HG03196 (cell line): ENCODE data around the gene MAP2K3.

Experiments used
- ATAC-seq: cut with Tn5 transposase; IDR thresholded peaks from one replicate; pipeline ENCODE4 v1.9.1; 2021; ENCODE audit not compliant: unreplicated experiment

The MAP2K3 gene

DNA sequence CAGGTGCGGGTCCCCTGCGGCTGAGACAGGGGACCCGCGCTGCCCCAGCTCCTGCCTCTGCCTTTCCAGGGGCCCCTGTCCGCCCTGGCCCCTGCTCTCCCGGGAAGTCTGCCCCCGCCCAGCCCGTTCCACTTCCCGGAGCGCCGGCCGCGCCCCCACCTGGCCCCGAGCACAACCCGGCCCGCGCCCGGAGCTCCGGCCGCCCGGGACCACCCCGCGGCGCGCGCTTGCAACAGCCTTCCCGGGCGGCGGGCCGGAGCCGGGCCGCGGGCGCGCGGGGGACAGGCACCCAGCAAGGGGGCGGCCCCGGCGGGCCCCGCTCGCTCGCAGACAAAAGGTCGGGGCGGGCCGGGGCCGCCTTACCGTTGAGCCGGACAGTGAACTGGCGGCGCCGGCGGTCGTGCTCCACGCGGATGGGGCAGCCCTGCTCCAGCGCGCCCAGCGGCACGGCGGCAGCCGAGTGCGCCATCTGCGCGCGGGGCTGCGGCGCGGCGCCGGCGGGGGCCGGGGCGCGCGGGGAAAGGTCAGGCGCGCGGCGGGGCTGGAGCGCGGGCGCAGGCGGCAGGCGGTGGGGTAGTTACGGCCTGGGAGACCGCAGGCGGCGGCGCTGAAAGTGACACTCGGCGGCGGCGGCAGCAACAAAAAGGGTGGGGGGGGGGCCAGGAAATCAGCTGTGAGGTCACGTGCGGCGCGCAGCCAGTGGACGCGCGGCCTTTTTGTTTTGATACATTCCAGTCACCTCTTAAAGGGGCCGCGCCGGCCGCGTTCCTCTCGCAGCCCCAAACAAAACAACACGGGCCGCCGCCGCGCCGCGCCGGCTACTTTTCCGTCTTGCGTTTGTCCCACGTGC, 31.5 kb upstream of the MAP2K3 start, which contains the start of gene NATD1:
NATD1 (minus strand) TSS at position 615 of the 850 bp plus-strand sequence; CDS start at position 469, 146 bp downstream.
- ATAC-seq: peak; percentile 63

DNA sequence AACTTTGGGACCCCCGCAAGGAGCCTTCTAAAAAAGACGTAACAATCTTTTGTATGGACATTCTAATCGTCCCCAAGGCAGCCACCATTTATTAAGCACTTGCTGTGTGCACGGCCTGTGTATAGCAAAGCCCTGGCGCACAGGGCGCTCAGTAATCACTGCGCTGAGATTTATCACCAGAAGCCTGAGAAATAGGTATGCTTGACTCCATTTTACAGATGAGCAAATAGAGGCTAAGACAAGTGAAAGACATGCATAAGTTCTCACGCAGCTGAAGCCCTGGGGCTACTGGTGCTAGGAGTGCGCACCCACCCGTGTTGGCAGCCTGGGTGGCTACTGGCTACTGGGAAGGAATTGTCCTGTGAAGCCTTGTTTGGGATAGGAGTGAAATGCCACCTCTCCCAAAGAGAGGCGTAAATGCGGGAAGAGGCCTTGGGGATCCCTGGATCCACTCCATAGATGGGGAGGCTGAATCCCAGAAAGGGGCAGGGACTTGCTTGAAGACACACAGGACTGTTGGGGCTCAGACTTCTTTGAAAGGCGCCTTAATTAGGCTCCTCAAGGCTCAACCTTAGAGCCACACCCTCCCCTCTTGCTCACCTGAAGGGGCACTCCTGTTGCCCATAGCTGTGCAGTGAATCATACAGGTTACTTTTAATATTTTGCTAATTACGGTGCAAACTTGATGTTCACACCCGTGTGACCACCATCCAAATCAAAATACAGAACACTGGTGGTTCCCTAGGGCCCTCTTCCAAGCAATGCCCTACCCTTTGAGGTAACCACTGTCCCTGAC, 30.7 kb upstream of the MAP2K3 start:
- ATAC-seq: no peak

DNA sequence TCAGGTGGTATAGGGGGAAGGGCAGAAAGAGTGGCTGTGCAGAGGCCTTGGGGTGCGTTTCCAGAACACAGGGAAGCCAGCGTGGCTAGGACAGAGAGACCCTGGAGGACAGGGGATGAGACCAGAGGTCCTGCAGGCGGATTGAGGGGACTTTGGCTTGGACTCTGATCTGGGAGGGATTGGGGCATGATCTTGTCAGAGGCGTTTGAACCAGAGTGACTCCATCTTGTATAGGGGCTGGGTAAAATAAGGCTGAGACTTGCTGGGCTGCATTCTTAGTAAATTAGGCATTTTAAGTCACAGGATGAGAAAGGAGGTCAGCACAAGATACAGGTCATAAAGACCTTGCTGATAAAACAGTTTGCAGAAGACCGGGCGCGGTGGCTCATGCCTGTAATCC, 25.9 kb upstream of the MAP2K3 start:
- ATAC-seq: no peak

DNA sequence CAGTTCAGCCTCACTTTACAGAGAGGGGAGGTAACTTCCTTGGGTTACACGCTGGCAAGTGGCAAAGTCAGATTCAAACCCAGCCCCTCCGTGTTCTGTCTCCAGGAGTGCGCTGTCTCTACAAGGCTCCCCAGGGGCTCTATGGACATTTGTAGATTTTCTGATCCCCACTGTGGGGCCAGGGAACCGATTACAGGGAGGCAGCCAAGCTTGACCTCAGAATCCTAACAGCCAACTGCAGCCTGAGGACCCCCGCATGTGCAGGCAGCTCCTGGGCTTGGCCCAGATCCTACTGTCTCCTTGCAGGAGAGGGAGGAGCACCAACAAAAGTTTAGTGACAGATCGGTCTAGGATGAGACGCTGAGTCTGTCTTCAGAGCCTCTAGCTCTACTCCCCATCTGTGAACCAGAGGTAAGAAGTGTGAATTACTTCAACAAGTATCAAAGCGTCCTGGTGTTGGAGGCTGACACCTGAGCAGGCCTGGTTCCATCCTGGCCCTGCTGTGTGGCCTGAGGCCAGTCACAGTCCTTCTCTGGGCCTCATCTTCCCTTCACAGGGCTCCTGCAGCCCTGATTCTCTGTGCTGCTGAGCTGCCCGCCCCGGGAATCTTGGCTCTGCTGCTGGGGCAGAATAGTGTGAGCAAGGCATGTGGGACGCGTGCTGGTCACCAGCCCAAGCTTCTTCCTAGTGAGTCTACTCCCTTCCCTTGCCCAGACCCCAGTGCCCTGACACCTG, 22.1 kb upstream of the MAP2K3 start:
- no peak for ATAC-seq

DNA sequence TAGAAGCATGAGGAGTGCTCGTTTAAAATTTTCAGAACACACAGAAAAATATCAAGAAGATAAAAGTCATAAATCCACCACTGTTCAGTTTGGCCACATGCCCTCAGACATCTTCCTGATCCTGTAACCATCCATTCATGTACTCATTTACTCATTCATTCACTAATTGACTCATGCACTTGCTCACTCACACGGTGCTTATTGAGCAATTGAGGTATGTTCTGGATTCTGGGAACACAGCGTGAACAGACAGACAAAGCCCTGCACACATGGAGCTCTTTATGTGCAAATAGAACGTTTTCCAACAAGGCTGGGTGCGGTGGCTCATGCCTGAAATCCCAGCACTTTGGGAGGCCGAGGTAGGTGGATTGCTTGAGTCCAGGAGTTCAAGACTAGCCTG, 21.1 kb upstream of the MAP2K3 start:
- no peak for ATAC-seq

DNA sequence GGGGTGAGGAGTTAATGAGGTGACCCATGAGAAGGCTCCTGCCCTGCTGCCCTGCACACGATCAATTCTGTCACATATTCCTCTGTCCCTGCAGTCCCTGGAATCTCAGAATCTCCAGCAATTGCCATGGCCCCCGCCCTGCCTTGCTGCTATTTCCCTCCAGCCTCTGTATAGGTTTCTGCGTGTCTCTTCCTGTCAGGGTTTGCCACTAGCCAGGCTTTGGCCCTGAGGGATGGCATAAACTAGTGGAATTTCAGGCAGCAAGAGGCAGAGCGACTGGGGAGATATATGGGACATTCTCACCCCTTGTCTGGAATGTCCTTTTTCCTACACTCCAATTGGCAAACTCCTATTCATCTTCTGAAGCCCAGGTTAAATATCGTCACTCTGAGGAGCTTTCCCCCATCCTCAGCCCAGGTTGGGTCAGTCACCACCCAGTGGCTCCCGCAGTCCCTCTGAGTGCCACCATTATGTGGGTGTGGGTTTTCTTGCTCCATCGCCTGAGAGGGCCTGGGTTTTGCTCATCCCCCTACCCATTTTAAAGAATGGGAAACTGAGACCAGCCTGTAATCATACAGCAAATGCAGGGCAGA, 15.8 kb upstream of the MAP2K3 start:
- ATAC-seq: no peak

DNA sequence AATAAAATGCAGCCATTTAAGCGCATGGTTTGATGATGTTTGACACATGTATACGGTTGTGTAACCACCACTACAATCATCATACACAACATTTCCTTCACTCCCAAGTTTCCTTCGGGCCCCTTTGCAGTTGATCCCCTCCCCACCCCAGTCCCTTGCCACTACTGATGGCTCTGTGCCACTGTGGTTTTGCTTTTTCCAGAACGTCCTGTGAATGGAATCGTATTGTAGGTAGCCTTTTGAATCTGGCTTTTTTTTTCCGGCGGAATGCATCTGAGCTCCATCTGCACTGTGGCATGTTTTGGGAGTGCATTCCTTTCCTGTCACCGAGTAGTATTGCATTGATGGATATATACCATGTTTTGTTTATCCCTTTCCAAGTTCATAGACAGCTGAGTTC, 15.1 kb upstream of the MAP2K3 start:
- no peak for ATAC-seq

DNA sequence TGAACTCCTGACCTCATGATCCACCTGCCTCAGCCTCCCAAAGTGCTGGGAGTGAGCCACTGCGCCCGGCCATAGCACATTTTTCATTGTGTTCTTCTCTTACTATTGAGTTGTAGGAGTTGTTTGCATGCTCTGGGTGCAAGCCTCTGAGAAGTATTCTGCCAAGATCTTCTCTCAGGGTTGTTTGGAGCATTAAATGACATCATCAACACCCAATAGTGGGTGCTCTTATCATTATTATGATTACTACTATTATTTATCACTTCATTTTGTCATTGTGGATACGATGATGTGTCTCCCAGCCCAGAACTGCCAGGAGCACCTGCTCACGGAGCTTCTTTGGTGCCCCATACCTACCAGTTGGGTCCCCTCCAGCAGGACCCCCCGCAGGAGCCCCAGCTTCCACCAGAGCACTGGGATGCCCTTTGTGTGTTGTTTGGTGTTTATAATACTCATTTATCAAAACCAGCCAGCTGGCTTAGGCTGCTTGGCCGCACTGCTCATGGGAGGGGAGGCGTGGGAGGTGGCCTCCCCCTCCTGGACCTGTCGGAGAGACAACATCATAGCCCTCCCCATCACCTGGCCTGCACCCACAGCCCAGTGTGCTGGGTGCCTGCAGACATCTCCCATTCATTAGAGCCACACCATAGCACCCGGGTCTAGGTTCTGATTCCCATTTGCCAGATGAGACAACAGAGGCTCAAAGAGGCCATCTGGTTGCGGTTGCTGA, 12.9 kb upstream of the MAP2K3 start:
- no peak for ATAC-seq

DNA sequence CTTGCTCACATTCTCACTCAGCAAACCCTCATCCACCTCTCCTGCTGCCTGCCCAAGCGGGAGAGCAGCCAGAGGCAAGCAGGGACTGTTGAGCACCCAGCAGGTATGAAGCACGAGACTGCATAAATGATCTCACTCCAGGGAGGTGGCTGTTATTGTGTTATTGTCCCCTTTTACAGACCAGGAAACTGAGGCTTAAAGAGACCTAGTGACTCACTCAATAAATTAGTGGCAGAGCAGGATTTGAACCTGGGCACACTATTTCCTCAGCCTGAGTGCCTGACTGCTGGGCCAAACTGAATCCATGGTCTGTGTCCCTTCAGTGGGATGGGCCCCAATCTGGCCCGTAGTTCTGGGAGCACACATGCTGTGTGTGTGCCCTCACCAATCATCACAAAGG, 12.3 kb upstream of the MAP2K3 start:
- no peak for ATAC-seq

DNA sequence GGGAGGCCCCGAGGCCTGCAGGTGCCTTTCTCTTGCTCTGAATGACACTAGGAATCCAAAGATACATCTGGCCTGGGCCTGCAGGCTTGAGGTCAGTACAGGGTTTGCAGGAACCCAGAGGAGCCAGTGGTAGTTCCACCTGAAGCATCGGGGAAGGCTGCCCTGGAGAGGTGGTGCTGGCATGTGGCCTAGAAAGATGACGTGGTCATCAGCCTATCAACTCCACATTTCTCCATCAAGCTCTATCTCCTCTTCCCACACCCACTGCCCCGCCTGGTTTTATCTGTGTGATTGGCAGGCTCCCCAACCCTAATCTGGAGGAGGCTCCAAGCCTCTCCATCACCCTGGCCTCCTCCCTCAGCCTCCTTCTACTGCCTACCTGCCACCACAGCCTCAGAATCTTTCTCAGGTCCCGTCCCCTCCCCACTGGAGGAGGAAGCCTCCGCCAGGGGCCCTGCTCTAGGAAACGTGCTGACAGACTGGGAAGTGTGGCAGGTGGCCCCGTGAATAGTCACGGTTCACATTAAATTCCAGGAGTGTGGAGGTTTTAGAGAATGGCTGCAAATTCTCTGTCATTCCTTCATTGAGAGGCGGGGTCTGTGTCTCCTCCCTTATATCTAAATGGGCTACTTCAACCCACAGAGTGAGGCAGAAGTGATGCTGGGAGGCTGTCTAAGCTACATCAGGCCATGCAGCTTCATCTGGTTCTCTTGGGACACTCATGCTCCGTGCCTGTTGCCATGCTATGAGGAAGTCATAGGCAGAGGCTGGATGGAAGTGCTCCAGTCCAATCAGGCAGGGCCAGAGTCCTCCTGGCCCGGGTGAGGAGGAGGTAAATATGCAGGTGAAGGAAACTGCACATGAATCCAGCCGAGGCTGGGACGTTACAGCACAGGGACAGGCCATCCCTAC, 11.4 kb upstream of the MAP2K3 start:
- ATAC-seq: no peak

DNA sequence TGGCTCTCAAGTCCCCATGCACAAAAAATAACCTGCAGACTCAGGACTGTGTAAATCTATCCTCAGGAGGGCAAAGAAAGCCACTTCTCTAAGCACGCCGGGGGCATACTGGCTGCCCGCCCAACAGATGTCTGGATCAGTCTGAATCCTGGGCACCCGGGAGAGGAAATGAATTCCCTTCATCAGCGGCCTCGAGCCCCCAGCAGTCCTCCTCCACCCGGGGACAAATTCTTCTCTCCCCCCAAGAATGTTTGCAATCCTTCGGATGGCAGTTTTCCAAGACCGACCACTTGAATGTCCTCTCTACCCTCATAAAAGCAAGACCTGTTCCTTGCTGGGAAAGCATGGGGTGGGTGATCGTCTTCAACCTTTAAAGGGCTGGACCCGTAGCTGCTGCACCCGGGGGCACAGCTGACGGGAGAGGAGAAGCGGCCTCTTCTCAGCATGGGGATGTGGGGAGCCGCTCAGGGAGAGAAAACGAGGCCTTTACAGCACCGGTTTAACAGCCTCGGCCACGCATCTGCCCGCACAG, 9.4 kb upstream of the MAP2K3 start:
- ATAC-seq: no peak

DNA sequence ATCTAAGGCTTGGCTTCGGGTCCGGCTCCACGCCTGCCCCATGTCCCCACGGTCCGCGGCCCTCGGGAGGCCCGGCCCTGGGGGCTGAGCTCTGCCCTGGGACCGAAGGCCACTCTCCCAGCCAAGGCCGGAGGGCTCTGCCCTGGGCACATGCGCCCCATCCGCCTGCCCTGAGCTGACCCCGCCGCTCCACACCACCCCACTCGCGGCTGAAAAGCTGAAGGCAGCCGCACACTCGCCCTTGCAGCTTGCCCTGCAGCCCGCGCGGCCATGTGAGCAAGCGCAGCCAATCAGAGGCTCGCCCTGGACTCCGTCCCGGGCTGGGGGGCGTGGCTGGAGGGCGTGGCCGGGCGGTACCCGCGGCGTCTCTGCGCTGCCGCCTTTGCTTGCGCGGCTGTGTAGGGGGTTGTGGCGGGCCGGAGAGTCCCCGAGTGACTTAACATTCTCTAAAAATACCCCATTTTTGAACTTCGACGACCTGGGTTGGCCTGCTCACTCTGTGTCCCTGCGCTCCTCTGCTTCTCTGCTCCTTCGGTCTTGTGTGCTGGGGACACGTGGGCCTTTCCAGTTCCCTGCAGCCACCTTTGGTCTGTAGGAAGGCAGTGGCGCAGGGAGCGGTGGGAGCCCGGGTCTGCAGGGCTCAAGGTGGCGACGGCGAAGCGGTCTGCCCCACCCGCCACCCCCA, 8.8 kb upstream of the MAP2K3 start:
- ATAC-seq: peak; percentile 86

DNA sequence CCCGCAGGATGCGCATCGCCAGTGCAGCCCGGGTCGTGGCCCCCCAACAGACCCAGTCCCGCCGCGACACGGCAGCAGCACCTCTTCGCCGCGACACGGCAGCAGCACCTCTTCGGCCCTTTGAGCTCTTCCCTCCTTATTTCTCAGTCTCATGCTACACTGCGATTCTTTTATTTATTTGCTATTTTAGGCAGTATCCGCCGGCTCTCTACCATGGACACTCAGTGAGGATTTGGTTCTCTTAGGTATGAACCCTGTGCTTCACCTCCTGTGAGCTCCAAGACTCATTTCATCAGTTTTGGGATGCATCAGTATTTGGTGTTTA, 8.3 kb upstream of the MAP2K3 start:
- no peak for ATAC-seq

DNA sequence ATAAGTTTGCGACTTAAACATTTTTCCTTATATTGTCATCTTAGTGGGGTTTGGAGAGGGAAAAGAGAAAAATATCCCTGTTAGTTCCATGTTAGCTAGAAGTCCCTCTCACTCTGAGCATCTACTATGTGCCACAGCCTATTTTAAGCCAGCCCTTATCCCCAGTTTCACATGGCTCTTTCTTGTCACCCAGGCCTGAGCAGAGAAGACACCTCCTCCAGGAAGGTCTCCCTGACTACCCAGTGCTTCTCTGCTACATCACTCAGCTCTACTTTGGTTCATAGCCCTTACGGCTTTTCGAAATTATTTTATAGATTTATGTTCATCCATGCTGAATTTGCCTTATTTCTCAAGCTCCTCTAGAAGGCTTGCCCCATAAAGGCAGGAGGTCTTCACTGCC, 7.2 kb upstream of the MAP2K3 start:
- ATAC-seq: no peak

DNA sequence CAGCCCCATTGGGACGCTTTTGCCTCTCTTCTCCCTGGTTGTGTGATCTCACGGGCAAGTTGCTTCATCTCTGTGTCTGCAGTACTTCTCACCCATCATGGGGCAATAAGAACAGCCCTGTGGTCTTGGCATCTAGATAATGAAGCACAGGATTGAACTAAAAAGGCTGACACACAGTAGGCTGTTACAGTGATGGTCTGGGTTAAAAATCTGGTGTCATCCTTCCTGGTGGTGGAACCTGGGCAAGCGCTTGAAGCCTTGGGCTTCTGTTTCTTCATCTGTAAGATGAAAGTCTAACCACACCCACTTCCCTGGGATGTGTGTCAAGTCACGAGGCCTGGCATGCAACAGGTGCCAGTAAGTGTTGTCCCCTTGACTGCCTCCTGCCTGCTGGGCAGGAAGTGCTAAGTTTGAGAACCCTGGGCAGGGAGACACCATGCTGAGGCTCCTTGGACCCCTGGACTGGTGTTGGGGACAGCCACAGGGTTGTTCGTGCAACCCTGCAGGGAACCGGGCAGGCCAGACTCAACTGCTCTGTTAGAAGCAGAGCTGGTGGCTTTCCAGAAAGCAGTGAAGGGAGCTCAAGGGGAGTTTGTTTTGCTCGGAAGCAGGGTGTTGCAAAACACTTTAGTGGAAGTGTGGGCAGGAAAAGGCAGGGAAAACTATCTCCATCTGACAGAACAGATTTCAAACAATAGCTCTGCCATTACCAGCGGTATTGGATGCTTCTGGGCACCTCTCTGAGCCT, 5.9 kb upstream of the MAP2K3 start:
- no peak for ATAC-seq

DNA sequence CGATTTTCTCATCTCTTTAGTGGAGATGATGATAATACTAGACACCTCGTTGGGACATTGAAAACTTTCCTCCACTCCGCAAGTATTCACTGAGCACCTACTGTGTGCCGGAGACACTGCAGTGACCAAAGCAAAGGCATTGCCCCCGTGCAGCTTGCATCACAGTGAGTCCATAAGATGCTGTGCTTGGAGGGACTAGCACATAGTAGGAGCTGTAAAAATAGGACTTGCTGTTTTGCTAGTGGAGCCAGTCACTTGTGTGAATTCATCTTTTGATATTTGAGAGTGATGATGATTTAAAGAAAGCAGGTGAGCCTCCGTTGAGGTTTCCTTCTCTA, 5.3 kb upstream of the MAP2K3 start:
- no peak for ATAC-seq

DNA sequence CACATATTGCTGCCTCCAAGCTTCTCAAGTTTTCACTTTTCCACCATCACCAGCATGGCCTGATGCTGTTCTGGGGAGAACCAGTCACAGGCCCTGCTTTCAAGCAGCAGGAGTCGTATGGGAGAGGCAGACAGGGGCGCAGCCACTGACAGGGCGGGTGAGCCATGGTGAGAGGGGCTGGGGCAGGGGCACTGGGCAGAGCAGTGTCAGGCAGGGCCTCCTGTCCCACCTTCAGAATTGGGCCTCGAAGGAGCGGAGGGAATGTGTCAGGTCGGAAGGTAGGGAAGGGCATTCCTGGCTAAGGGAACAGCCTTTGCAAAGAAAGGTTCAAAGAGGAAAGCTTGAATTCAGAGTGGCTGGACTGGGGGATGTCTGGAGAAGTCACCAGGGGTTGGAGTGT, 4.9 kb upstream of the MAP2K3 start:
- ATAC-seq: no peak

DNA sequence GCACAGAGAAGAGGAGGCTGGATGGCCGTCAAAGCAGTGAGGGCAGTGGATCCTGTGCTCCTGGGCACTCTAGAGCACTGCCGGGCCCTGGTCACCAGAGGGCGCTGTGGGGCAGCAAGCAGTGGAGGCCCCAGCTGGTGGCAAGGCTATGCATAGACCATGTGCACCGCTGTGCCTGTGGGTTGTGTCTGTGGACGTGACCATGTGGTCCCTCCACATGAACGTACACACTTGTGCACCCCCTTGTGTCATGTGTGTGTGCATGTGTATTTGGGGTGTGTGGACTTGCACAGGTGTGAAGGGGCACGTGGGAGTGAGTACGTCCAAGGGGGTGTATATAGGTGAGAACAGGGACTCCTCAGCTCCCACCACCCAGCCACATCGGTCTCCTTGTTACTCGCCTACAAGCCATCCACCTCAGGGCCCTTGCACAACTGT, 4.4 kb upstream of the MAP2K3 start:
- ATAC-seq: peak; percentile 27
